Endometrial microvascular endothelial cells (primary cell): ENCODE measurements around the gene NFKB1. TPM values are rescaled to one million over a fixed set of nuclear protein-coding genes. Genes with fewer than 3 reads are reported as not detected.

Experiments used
- in situ Hi-C: cut with HindIII; loops from 2 replicates; pipeline ENCODE4 v1.10.0; 2017; ENCODE audit warnings: low sequenced_read_pairs, low pct_unique_long_range_greater_than_20kb; ENCODE audit errors: inconsistent ontology term
- total RNA-seq: library from RNA; depleted of rRNA; stranded (reverse); fragments of >200 nt; gene quantifications from one replicate; pipeline ENCODE4 v1.2.3, GENCODE V29; 2015; ENCODE audit errors: inconsistent ontology term

The NFKB1 gene
- total RNA-seq, 1 donor from 2014 or later = 51.4 TPM

- in situ Hi-C loops = no loop called here
Measured at GRCh38 chr4:102525504-102525903, 24.3 kb downstream of the NFKB1 start.

- in situ Hi-C loops = no loop called here
Measured at GRCh38 chr4:102526532-102526931, 25.4 kb downstream of the NFKB1 start.

- in situ Hi-C loops = no loop called here
Measured at GRCh38 chr4:102527695-102528283, 26.6 kb downstream of the NFKB1 start.

- in situ Hi-C loops = no loop called here
Measured at GRCh38 chr4:102529977-102530376, 28.8 kb downstream of the NFKB1 start.

- in situ Hi-C loops = no loop called here
Measured at GRCh38 chr4:102530986-102531385, 29.8 kb downstream of the NFKB1 start.

GRCh38 chr4:102531462-102531861, 30.3 kb downstream of the NFKB1 start:
- in situ Hi-C loops = no loop called here

GRCh38 chr4:102533348-102533747, 32.2 kb downstream of the NFKB1 start:
- in situ Hi-C loops = no loop called here

GRCh38 chr4:102533904-102534303, 32.7 kb downstream of the NFKB1 start:
- in situ Hi-C loops = no loop called here

- in situ Hi-C loops = no loop called here
Measured at GRCh38 chr4:102534845-102535244, 33.7 kb downstream of the NFKB1 start.

- in situ Hi-C loops = no loop called here
Measured at GRCh38 chr4:102535398-102536082, 34.4 kb downstream of the NFKB1 start.

GRCh38 chr4:102536768-102537167, 35.6 kb downstream of the NFKB1 start:
- in situ Hi-C loops = no loop called here

GRCh38 chr4:102537269-102537668, 36.1 kb downstream of the NFKB1 start:
- in situ Hi-C loops = no loop called here

GRCh38 chr4:102541697-102542096, 40.5 kb downstream of the NFKB1 start:
- in situ Hi-C loops = no loop called here

- in situ Hi-C loops = no loop called here
Measured at GRCh38 chr4:102543030-102543928, 42.1 kb downstream of the NFKB1 start.

- in situ Hi-C loops = no loop called here
Measured at GRCh38 chr4:102546635-102547034, 45.5 kb downstream of the NFKB1 start.

- in situ Hi-C loops = no loop called here
Measured at GRCh38 chr4:102547973-102548372, 46.8 kb downstream of the NFKB1 start.

GRCh38 chr4:102551958-102552565, 50.9 kb downstream of the NFKB1 start:
- in situ Hi-C loops = no loop called here

GRCh38 chr4:102552781-102553180, 51.6 kb downstream of the NFKB1 start:
- in situ Hi-C loops = no loop called here

GRCh38 chr4:102553982-102554381, 52.8 kb downstream of the NFKB1 start:
- in situ Hi-C loops = no loop called here
